22Rv1 (cell line): ENCODE data around the gene PRDM11.

Source experiments
- CTCF ChIP-seq: fragments of 450-650 bp; IDR thresholded peaks from 2 replicates; pipeline ENCODE4 v1.5.1; 2017; ENCODE audit warnings: mild to moderate bottlenecking
- ZFX ChIP-seq: fragments of 450-650 bp; IDR thresholded peaks from 2 replicates; pipeline ENCODE4 v1.6.1; 2017; ENCODE audit warnings: antibody characterized with exemption, borderline replicate concordance

DNA sequence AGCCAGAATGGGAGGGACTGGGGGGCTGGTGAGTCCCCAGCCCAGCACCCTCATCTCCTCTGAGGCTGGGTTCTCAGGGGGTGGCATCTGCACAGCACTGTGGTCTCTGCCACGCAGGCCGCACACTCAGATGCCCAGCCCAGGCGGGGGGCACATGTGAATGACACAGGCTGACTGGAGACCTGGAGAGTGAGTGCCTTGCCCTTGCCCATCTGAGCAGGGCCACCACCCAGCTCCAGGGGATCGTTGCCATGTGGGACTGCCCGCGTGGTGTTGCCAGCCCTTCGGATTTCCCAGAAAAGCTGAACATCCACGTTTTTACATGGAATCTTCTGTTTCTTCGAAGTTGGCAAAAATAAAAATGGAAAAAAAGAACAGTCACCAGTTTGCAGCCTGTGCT is 18.9 kb downstream of the PRDM11 start:
- TF ChIP-seq CTCF (no peak), ZFX (no peak)
